Left ventricle myocardium inferior (tissue), 1 donor: ENCODE measurements around the gene NRP2. TPM values are rescaled to one million over a fixed set of nuclear protein-coding genes. Genes with fewer than 3 reads are reported as not detected.

Experiments used
- DNase-seq: peaks from one replicate; pipeline ENCODE4 v3.0.0-alpha.2; 2020
- H3K27ac ChIP-seq: fragments of 200-600 bp; replicated peaks from 2 replicates; pipeline ENCODE4 v1.8.0; 2021
- H3K27me3 ChIP-seq: fragments of 200-600 bp; 2 replicates; pipeline ENCODE4 v1.8.0; 2021; ENCODE audit warnings: low read depth
- H3K36me3 ChIP-seq: fragments of 200-600 bp; 2 replicates; pipeline ENCODE4 v1.8.0; 2021
- H3K4me1 ChIP-seq: fragments of 200-600 bp; 2 replicates; pipeline ENCODE4 v1.8.0; 2021
- H3K4me3 ChIP-seq: fragments of 200-600 bp; 2 replicates; pipeline ENCODE4 v1.8.0; 2021; ENCODE audit warnings: mild to moderate bottlenecking, moderate library complexity
- H3K9me3 ChIP-seq: fragments of 200-600 bp; replicated peaks from 2 replicates; pipeline ENCODE4 v1.8.0; 2021
- intact Hi-C: fragments of 100-400 bp; cut with micrococcal nuclease; formaldehyde crosslinking; loops from one replicate; pipeline ENCODE4 v1.11.0; 2022
- long read RNA-seq: library from polyadenylated mRNA; unstranded; transcript quantifications from one replicate; pipeline ENCODE4 v2.0.0, GENCODE V29; 2021
- total RNA-seq: library from RNA; stranded (reverse); fragmentation: NEBNext Ultra II Directional; extraction: Animal tissue kit (Norgen Biotek cat#: 25700); gene quantifications from one replicate; pipeline ENCODE4 v1.2.1, GENCODE V29; 2021
- TF ChIP-seq, protein P1 (sequence below): fragments of 200-600 bp; IDR thresholded peaks from 2 replicates; pipeline ENCODE4 v1.8.0; 2021; ENCODE audit warnings: antibody characterized with exemption, mild to moderate bottlenecking, borderline replicate concordance
- donor health status: DM: no; HTN: yes; CAD: no; lungs with severe emphysema.

The NRP2 gene
- 7.6 TPM for total RNA-seq
- long read RNA-seq, partial matches to known transcripts = 1 of 3 reads
- long read RNA-seq, other reads (novel, unspliced or antisense) = 2 of 3 reads

- Histone ChIP-seq H3K27ac (peak within 1 kb of the TSS; percentile 84), H3K36me3 (no peaks in the 10 kb centered on the region), H3K9me3 (no peaks in the 10 kb centered on the region), H3K4me3 (peak within 1 kb of the TSS; percentile 79), H3K4me1 (peaks cover 62% of the 10 kb centered on the region), H3K27me3 (peaks cover 87% of the 10 kb centered on the region)
- TF ChIP-seq, protein P1, sequence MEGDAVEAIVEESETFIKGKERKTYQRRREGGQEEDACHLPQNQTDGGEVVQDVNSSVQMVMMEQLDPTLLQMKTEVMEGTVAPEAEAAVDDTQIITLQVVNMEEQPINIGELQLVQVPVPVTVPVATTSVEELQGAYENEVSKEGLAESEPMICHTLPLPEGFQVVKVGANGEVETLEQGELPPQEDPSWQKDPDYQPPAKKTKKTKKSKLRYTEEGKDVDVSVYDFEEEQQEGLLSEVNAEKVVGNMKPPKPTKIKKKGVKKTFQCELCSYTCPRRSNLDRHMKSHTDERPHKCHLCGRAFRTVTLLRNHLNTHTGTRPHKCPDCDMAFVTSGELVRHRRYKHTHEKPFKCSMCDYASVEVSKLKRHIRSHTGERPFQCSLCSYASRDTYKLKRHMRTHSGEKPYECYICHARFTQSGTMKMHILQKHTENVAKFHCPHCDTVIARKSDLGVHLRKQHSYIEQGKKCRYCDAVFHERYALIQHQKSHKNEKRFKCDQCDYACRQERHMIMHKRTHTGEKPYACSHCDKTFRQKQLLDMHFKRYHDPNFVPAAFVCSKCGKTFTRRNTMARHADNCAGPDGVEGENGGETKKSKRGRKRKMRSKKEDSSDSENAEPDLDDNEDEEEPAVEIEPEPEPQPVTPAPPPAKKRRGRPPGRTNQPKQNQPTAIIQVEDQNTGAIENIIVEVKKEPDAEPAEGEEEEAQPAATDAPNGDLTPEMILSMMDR = peak; percentile 14
- intact Hi-C loops = no loop called here
- DNase-seq = peak; percentile 79
These were observed at the start of gene NRP2 for GRCh38 chr2:205682239-205682970. NRP2 (plus strand) TSS chr2:205682501; CDS start chr2:205683291, 790 bp downstream.

DNA sequence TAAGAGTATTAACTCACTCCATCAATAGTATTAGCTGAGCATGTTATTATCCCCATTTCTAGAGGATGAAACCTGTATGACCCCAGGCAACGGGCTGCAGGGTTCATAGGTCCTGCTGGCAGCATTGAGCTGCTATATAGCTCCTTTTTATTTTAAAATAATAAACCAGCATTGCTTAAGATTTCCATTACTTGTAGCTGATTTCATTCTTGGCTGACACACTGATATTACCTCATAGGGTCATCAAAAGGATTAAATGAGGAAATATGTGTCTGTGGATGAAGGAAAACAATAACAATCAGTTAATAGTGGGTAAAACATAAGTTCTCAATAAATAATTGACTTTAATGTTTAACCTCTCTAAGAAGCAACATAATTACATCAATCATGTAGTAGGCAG lies 48.3 kb upstream of the NRP2 start:
- DNase-seq = no peak
- no peaks in the 10 kb centered on the region for H3K4me1 ChIP-seq
- no peaks in the 10 kb centered on the region for H3K9me3 ChIP-seq
- H3K27me3 ChIP-seq = no peaks in the 10 kb centered on the region
- no peak overlapping the region for H3K4me3 ChIP-seq
- TF ChIP-seq, protein P1 = no peak
- no peak overlapping the region for H3K27ac ChIP-seq
- intact Hi-C loops = no loop called here
- no peaks in the 10 kb centered on the region for H3K36me3 ChIP-seq

DNA sequence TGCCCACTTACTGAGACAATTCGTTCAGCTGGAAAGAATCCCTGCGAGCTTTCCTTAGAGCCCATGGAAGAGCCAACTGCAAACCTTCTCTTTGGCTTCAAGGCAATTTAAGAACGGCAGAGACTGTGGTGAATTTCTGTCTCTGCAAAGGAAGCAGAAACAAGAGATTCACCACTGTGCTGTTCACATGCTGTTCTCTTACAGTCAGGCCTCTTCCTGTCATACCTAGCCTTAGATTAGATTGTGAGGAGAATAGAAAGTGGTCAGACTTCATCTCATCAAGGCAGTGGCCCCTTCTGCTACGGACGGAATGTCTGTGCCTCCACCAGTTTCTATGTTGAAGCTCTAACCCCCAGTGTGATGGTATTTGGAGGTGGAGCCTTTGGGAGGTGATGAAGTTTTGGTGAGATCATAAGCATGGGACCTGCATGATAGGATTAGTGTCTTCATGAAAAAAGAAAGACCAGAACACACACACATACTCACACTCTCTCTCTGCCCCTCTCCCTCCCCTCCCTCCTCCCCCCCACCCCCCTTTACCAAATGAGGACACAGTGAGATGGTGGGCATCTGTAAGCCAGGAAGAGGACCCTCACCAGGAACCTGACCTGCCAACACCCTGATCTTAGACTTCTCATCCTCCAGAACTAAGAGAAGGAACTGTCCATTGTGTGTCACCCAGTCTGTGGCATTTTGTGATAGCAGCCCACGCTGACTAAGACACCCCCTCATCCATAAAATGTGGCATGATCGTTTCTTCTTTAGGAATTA lies 45.6 kb upstream of the NRP2 start:
- Histone ChIP-seq H3K4me3 (no peak overlapping the region), H3K27ac (no peak overlapping the region), H3K36me3 (no peaks in the 10 kb centered on the region), H3K27me3 (no peaks in the 10 kb centered on the region), H3K4me1 (no peaks in the 10 kb centered on the region), H3K9me3 (peaks cover 13% of the 10 kb centered on the region)
- no peak for DNase-seq
- TF ChIP-seq, protein P1 = no peak
- intact Hi-C loops = no loop called here

DNA sequence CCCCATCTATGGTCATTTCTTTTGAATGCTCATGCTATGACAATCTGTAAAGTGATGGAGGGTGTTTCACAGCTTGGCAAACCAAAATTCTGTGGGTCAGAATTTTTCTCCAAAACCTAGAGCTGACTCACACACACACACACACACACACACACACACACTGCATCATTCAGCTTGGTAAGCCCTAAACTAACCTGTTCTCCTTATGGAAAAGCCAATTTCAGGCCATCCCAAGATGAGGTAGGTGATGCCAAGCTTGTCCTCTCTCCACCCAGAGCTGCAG lies 45.0 kb upstream of the NRP2 start:
- no peaks in the 10 kb centered on the region for H3K4me1 ChIP-seq
- intact Hi-C loops = no loop called here
- no peaks in the 10 kb centered on the region for H3K36me3 ChIP-seq
- TF ChIP-seq, protein P1 = no peak
- H3K27me3 ChIP-seq = no peaks in the 10 kb centered on the region
- H3K4me3 ChIP-seq = no peak overlapping the region
- peaks cover 13% of the 10 kb centered on the region for H3K9me3 ChIP-seq
- no peak for DNase-seq
- no peak overlapping the region for H3K27ac ChIP-seq

- no peak for DNase-seq
- Histone ChIP-seq H3K4me1 (no peaks in the 10 kb centered on the region), H3K4me3 (no peak overlapping the region), H3K36me3 (no peaks in the 10 kb centered on the region), H3K9me3 (peaks cover 13% of the 10 kb centered on the region), H3K27me3 (peaks cover under 1% of the 10 kb centered on the region), H3K27ac (no peak overlapping the region)
- TF ChIP-seq, protein P1 = no peak
- intact Hi-C loops = no loop called here
These were observed 44.4 kb upstream of the NRP2 start for GRCh38 chr2:205637779-205638503.
